Activated naive CD8-positive, alpha-beta T cell treated with anti-CD3 and anti-CD28 coated beads, Interleukin-2, amount 10 ng/mL, durations not matched to agents 7 days and 5 days (primary cell): ENCODE results near the gene OTOP3. TPM values are rescaled to one million over a fixed set of nuclear protein-coding genes. Genes with fewer than 3 reads are reported as not detected.

Source experiments
- ATAC-seq: fragments of 150-1000 bp; cut with Tn5 transposase; one replicate; pipeline ENCODE4 v1.10.0; 2021; ENCODE audit warnings: low read depth, moderate library complexity
- POLR2A ChIA-PET: fragments of 350-600 bp; sonication (Branson Sonifier 250); formaldehyde crosslinking; loops from one replicate; lab custom pipeline; 2021; ENCODE audit warnings: antibody characterized with exemption; lab: Charles Lee
- DNase-seq: peaks from one replicate; pipeline ENCODE4 v3.0.0; 2021
- H3K27ac Mint-ChIP-seq: one replicate; pipeline ENCODE4 v1.8.0; 2022; ENCODE audit warnings: mild to moderate bottlenecking, mixed read lengths
- H3K27me3 Mint-ChIP-seq: one replicate; pipeline ENCODE4 v1.8.0; 2022; ENCODE audit warnings: mild to moderate bottlenecking, moderate library complexity, mixed read lengths
- H3K36me3 Mint-ChIP-seq: one replicate; pipeline ENCODE4 v1.8.0; 2021; ENCODE audit warnings: mild to moderate bottlenecking, mixed read lengths
- H3K4me1 Mint-ChIP-seq: one replicate; pipeline ENCODE4 v1.8.0; 2021; ENCODE audit warnings: mixed read lengths
- H3K4me3 Mint-ChIP-seq: one replicate; pipeline ENCODE4 v1.8.0; 2022; ENCODE audit warnings: mild to moderate bottlenecking, moderate library complexity, mixed read lengths
- H3K9me3 Mint-ChIP-seq: one replicate; pipeline ENCODE4 v1.8.0; 2021; ENCODE audit warnings: mixed read lengths
- total RNA-seq, 2 experiments: library from RNA; stranded (reverse); gene quantifications; one replicate each; pipeline ENCODE4 v1.2.3, GENCODE V29; 2021

OTOP3 gene
- total RNA-seq, result not detected

GRCh38 chr17:74935585-74936469 is at the start of gene OTOP3:
OTOP3 (plus strand) TSS chr17:74935898; CDS start chr17:74935922, 24 bp downstream.
- Mint-ChIP-seq H3K4me3 (no peak within 1 kb of the TSS), H3K36me3 (no peaks in the 10 kb centered on the region), H3K27me3 (peaks cover 67% of the 10 kb centered on the region), H3K4me1 (peaks cover 2% of the 10 kb centered on the region), H3K9me3 (no peaks in the 10 kb centered on the region), H3K27ac (no peak within 1 kb of the TSS)
- no peak for DNase-seq
- POLR2A ChIA-PET, result no interaction called here
- no peak for ATAC-seq

- POLR2A ChIA-PET, result no interaction called here
- DNase-seq (no peak), ATAC-seq (no peak)
- H3K4me3 Mint-ChIP-seq, result no peak overlapping the region
- H3K4me1 Mint-ChIP-seq, result no peaks in the 10 kb centered on the region
- no peaks in the 10 kb centered on the region for H3K36me3 Mint-ChIP-seq
- peaks cover 27% of the 10 kb centered on the region for H3K27me3 Mint-ChIP-seq
- no peaks in the 10 kb centered on the region for H3K9me3 Mint-ChIP-seq
- H3K27ac Mint-ChIP-seq, result no peak overlapping the region
Observed at GRCh38 chr17:74888469-74888868, 47.2 kb upstream of the OTOP3 start.

GRCh38 chr17:74890554-74890953 is 45.1 kb upstream of the OTOP3 start:
- Mint-ChIP-seq H3K4me1 (peaks cover 2% of the 10 kb centered on the region), H3K27me3 (peaks cover 42% of the 10 kb centered on the region), H3K36me3 (no peaks in the 10 kb centered on the region), H3K9me3 (no peaks in the 10 kb centered on the region), H3K27ac (no peak overlapping the region), H3K4me3 (no peak overlapping the region)
- ATAC-seq, result no peak
- no peak for DNase-seq
- POLR2A ChIA-PET, result no interaction called here

- Mint-ChIP-seq H3K27ac (no peak overlapping the region), H3K4me3 (no peak overlapping the region), H3K27me3 (peaks cover 56% of the 10 kb centered on the region), H3K9me3 (no peaks in the 10 kb centered on the region), H3K4me1 (peaks cover 2% of the 10 kb centered on the region), H3K36me3 (no peaks in the 10 kb centered on the region)
- POLR2A ChIA-PET, result interaction anchor here (0.6 kb wide), 1 partner anchor 41 kb away, joined by 4 read pairs; no protein-coding TSS in a partner anchor
- DNase-seq, result no peak
- no peak for ATAC-seq
Observed at GRCh38 chr17:74892013-74892841, 43.5 kb upstream of the OTOP3 start.

- DNase-seq, result no peak
- ATAC-seq, result peak; percentile 57
- Mint-ChIP-seq H3K27me3 (peaks cover 61% of the 10 kb centered on the region), H3K36me3 (no peaks in the 10 kb centered on the region), H3K9me3 (no peaks in the 10 kb centered on the region), H3K4me1 (peaks cover 2% of the 10 kb centered on the region), H3K27ac (peak within 1 kb of the TSS; percentile 9), H3K4me3 (peak within 1 kb of the TSS; percentile 64)
- POLR2A ChIA-PET, result interaction anchor here (0.6 kb wide), 1 partner anchor 40 kb away, joined by 4 read pairs; no protein-coding TSS in a partner anchor
Observed at GRCh38 chr17:74892974-74893911, 42.5 kb upstream of the OTOP3 start, which contains the start of gene FADS6. FADS6 (minus strand) TSS chr17:74893633; CDS start chr17:74893595, 38 bp downstream.

- DNase-seq, result no peak
- POLR2A ChIA-PET, result no interaction called here
- no peaks in the 10 kb centered on the region for H3K9me3 Mint-ChIP-seq
- H3K4me3 Mint-ChIP-seq, result peak overlapping the region; percentile 64
- H3K4me1 Mint-ChIP-seq, result peaks cover 2% of the 10 kb centered on the region
- H3K27ac Mint-ChIP-seq, result peak overlapping the region; percentile 9
- no peaks in the 10 kb centered on the region for H3K36me3 Mint-ChIP-seq
- ATAC-seq, result no peak
- peaks cover 61% of the 10 kb centered on the region for H3K27me3 Mint-ChIP-seq
Observed at GRCh38 chr17:74893936-74894671, 41.6 kb upstream of the OTOP3 start.

- Mint-ChIP-seq H3K27ac (no peak overlapping the region), H3K27me3 (peaks cover 46% of the 10 kb centered on the region), H3K9me3 (no peaks in the 10 kb centered on the region), H3K4me1 (peaks cover 6% of the 10 kb centered on the region), H3K4me3 (no peak overlapping the region), H3K36me3 (no peaks in the 10 kb centered on the region)
- POLR2A ChIA-PET, result interaction anchor here (0.6 kb wide), 1 partner anchor 392 kb away, joined by 5 read pairs; no protein-coding TSS in a partner anchor
- ATAC-seq (no peak), DNase-seq (no peak)
Observed at GRCh38 chr17:74898376-74898946, 37.2 kb upstream of the OTOP3 start.

- DNase-seq (no peak), ATAC-seq (no peak)
- Mint-ChIP-seq H3K36me3 (no peaks in the 10 kb centered on the region), H3K27ac (no peak overlapping the region), H3K27me3 (peaks cover 33% of the 10 kb centered on the region), H3K4me1 (peaks cover 4% of the 10 kb centered on the region), H3K4me3 (no peak overlapping the region), H3K9me3 (no peaks in the 10 kb centered on the region)
- POLR2A ChIA-PET, result no interaction called here
Observed at GRCh38 chr17:74900208-74900607, 35.5 kb upstream of the OTOP3 start.

GRCh38 chr17:74901353-74902135 is 34.2 kb upstream of the OTOP3 start:
- Mint-ChIP-seq H3K27ac (no peak overlapping the region), H3K4me1 (peaks cover 4% of the 10 kb centered on the region), H3K9me3 (no peaks in the 10 kb centered on the region), H3K27me3 (peaks cover 20% of the 10 kb centered on the region), H3K4me3 (no peak overlapping the region), H3K36me3 (no peaks in the 10 kb centered on the region)
- ATAC-seq (no peak), DNase-seq (no peak)
- POLR2A ChIA-PET, result no interaction called here

GRCh38 chr17:74903034-74903433 is 32.7 kb upstream of the OTOP3 start:
- Mint-ChIP-seq H3K9me3 (no peaks in the 10 kb centered on the region), H3K27me3 (peaks cover 8% of the 10 kb centered on the region), H3K4me1 (peaks cover 4% of the 10 kb centered on the region), H3K4me3 (no peak overlapping the region), H3K27ac (no peak overlapping the region), H3K36me3 (no peaks in the 10 kb centered on the region)
- POLR2A ChIA-PET, result no interaction called here
- DNase-seq (no peak), ATAC-seq (no peak)

- POLR2A ChIA-PET, result no interaction called here
- Mint-ChIP-seq H3K27me3 (peaks cover 8% of the 10 kb centered on the region), H3K27ac (no peak overlapping the region), H3K9me3 (no peaks in the 10 kb centered on the region), H3K4me1 (peaks cover 4% of the 10 kb centered on the region), H3K4me3 (no peak overlapping the region), H3K36me3 (no peaks in the 10 kb centered on the region)
- no peak for ATAC-seq
- DNase-seq, result no peak
Observed at GRCh38 chr17:74903671-74904070, 32.0 kb upstream of the OTOP3 start.
